ENCODE measurements around the gene SYT2.
"Not testable (repeated sequence)": the region's sequence is repeated elsewhere in the genome, so short reads cannot be mapped to it uniquely, and the experiment has no call there.

SYT2 gene

GRCh38 chr1:202710070-202711045 is at the start of gene SYT2:
TSS of gene SYT2 (minus strand) at chr1:202710454. CDS start at chr1:202605772, 104,682 bp downstream.
- no peak for DNase-seq (ENCODE audit: low read depth)

GRCh38 chr1:202756391-202756790 is 46.1 kb upstream of the SYT2 start:
- no peak for DNase-seq (ENCODE audit: low read depth)

GRCh38 chr1:202754293-202754692 is 44.0 kb upstream of the SYT2 start:
- DNase-seq (ENCODE audit: low read depth), result no peak

GRCh38 chr1:202752774-202753173 is 42.5 kb upstream of the SYT2 start:
- DNase-seq (ENCODE audit: low read depth), result no peak

GRCh38 chr1:202750761-202751160 is 40.5 kb upstream of the SYT2 start:
- no peak for DNase-seq (ENCODE audit: low read depth)

GRCh38 chr1:202750024-202750423 is 39.8 kb upstream of the SYT2 start:
- DNase-seq (ENCODE audit: low read depth), result no peak

- DNase-seq (ENCODE audit: low read depth), result no peak
Measured at GRCh38 chr1:202745323-202745888, 35.2 kb upstream of the SYT2 start.

GRCh38 chr1:202744770-202745169 is 34.5 kb upstream of the SYT2 start:
- not testable (repeated sequence) for DNase-seq (ENCODE audit: low read depth)

GRCh38 chr1:202742496-202742895 is 32.2 kb upstream of the SYT2 start:
- no peak for DNase-seq (ENCODE audit: low read depth)

- no peak for DNase-seq (ENCODE audit: low read depth)
Measured at GRCh38 chr1:202733251-202733650, 23.0 kb upstream of the SYT2 start.

GRCh38 chr1:202728951-202729350 is 18.7 kb upstream of the SYT2 start:
- DNase-seq (ENCODE audit: low read depth), result no peak

GRCh38 chr1:202725526-202725925 is 15.3 kb upstream of the SYT2 start:
- no peak for DNase-seq (ENCODE audit: low read depth)

GRCh38 chr1:202723708-202724107 is 13.5 kb upstream of the SYT2 start:
- no peak for DNase-seq (ENCODE audit: low read depth)

- DNase-seq (ENCODE audit: low read depth), result not testable (repeated sequence)
Measured at GRCh38 chr1:202723046-202723445, 12.8 kb upstream of the SYT2 start.

- no peak for DNase-seq (ENCODE audit: low read depth)
Measured at GRCh38 chr1:202716654-202717053, 6.4 kb upstream of the SYT2 start.

- DNase-seq (ENCODE audit: low read depth), result not testable (repeated sequence)
Measured at GRCh38 chr1:202714202-202714601, 3.9 kb upstream of the SYT2 start.

GRCh38 chr1:202713110-202713509 is 2.9 kb upstream of the SYT2 start:
- no peak for DNase-seq (ENCODE audit: low read depth)

GRCh38 chr1:202711949-202712635 is 1.8 kb upstream of the SYT2 start:
- DNase-seq (ENCODE audit: low read depth), result no peak

GRCh38 chr1:202709276-202710041 is 795 bp downstream of the SYT2 start:
- no peak for DNase-seq (ENCODE audit: low read depth)

GRCh38 chr1:202708456-202709275 is 1.6 kb downstream of the SYT2 start:
- no peak for DNase-seq (ENCODE audit: low read depth)

GRCh38 chr1:202706851-202707250 is 3.4 kb downstream of the SYT2 start:
- DNase-seq (ENCODE audit: low read depth), result no peak

Data from activated T-helper 1 cell treated with Interleukin-2 at 50 U/mL for 16 hours (primary cell).